ENCODE results near the gene TXLNG.
A peak's percentile ranks its signal among the peaks of the same experiment; 100 is the strongest.

Gene TXLNG
- long read RNA-seq, full-length matches to known transcripts, result 15 of 131 reads
- long read RNA-seq, partial matches to known transcripts, result 96 of 131 reads
- long read RNA-seq, other reads (novel, unspliced or antisense), result 20 of 131 reads

GRCh38 chrX:16786139-16786790 lies at the start of gene TXLNG:
TSS of gene TXLNG (plus strand) at chrX:16786466. CDS start at chrX:16786488, 22 bp downstream.
- H3K27ac ChIP-seq (replicated peaks), result peak within 1 kb of the TSS; percentile 81
- DNase-seq (ENCODE audit: low read depth in 1 of 2, low spot score in 1 of 2), result peak; percentile 96 to 98
- TF ChIP-seq SPI1 (IDR thresholded peaks at IDR 0.05; ENCODE audit: borderline replicate concordance, low read depth) (no peak), POLR2AphosphoS5 (IDR thresholded peaks at IDR 0.05; ENCODE audit: low read depth) (peak; percentile 71; the same call in 1 of the 2 replicates)
- no peaks in the 10 kb centered on the region for H3K27me3 ChIP-seq (ENCODE audit: insufficient read depth, poor library complexity, severe bottlenecking)
- peak within 1 kb of the TSS; percentile 69 for H3K4me3 ChIP-seq (replicated peaks; ENCODE audit: insufficient read depth, low read length)

- no peak for DNase-seq (ENCODE audit: low read depth in 1 of 2, low spot score in 1 of 2)
- TF ChIP-seq POLR2AphosphoS5 (IDR thresholded peaks at IDR 0.05; ENCODE audit: low read depth), result no peak
- TF ChIP-seq, protein P1, sequence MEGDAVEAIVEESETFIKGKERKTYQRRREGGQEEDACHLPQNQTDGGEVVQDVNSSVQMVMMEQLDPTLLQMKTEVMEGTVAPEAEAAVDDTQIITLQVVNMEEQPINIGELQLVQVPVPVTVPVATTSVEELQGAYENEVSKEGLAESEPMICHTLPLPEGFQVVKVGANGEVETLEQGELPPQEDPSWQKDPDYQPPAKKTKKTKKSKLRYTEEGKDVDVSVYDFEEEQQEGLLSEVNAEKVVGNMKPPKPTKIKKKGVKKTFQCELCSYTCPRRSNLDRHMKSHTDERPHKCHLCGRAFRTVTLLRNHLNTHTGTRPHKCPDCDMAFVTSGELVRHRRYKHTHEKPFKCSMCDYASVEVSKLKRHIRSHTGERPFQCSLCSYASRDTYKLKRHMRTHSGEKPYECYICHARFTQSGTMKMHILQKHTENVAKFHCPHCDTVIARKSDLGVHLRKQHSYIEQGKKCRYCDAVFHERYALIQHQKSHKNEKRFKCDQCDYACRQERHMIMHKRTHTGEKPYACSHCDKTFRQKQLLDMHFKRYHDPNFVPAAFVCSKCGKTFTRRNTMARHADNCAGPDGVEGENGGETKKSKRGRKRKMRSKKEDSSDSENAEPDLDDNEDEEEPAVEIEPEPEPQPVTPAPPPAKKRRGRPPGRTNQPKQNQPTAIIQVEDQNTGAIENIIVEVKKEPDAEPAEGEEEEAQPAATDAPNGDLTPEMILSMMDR (IDR thresholded peaks at IDR 0.05; ENCODE audit: insufficient read depth, low read length), result no peak
- TF ChIP-seq, protein P2, sequence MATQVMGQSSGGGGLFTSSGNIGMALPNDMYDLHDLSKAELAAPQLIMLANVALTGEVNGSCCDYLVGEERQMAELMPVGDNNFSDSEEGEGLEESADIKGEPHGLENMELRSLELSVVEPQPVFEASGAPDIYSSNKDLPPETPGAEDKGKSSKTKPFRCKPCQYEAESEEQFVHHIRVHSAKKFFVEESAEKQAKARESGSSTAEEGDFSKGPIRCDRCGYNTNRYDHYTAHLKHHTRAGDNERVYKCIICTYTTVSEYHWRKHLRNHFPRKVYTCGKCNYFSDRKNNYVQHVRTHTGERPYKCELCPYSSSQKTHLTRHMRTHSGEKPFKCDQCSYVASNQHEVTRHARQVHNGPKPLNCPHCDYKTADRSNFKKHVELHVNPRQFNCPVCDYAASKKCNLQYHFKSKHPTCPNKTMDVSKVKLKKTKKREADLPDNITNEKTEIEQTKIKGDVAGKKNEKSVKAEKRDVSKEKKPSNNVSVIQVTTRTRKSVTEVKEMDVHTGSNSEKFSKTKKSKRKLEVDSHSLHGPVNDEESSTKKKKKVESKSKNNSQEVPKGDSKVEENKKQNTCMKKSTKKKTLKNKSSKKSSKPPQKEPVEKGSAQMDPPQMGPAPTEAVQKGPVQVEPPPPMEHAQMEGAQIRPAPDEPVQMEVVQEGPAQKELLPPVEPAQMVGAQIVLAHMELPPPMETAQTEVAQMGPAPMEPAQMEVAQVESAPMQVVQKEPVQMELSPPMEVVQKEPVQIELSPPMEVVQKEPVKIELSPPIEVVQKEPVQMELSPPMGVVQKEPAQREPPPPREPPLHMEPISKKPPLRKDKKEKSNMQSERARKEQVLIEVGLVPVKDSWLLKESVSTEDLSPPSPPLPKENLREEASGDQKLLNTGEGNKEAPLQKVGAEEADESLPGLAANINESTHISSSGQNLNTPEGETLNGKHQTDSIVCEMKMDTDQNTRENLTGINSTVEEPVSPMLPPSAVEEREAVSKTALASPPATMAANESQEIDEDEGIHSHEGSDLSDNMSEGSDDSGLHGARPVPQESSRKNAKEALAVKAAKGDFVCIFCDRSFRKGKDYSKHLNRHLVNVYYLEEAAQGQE (IDR thresholded peaks at IDR 0.05; ENCODE audit: insufficient replicate concordance, low read depth), result no peak
- TF ChIP-seq SPI1 (IDR thresholded peaks at IDR 0.05; ENCODE audit: borderline replicate concordance, low read depth), result no peak
Observed at GRCh38 chrX:16737024-16737423, 49.2 kb upstream of the TXLNG start.

DNA sequence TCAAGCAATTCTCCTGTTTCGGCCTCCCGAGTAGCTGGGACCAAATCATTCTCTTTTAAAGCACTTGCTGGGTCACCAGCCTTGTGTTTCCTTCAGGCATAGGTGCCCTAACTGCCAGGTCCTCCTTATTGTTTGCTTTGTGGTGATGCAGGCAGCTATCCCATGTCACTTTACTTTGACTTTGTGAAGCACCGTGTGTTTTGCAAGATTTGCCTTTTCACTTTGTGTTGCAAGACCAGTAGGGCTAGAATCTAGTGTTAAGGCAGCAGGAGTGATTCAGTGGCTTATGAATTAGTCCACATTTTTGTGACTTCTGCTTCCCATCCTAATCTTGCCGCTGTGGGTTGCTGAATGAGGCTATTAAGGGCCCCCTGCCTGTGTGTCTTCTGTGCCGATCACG lies 46.7 kb upstream of the TXLNG start:
- Histone ChIP-seq H3K4me3 (replicated peaks; ENCODE audit: insufficient read depth, low read length) (no peak overlapping the region), H3K27ac (replicated peaks) (no peak overlapping the region), H3K27me3 (ENCODE audit: insufficient read depth, poor library complexity, severe bottlenecking) (no peaks in the 10 kb centered on the region)
- TF ChIP-seq, protein P1 (IDR thresholded peaks at IDR 0.05; ENCODE audit: insufficient read depth, low read length), result no peak
- no peak for TF ChIP-seq POLR2AphosphoS5 (IDR thresholded peaks at IDR 0.05; ENCODE audit: low read depth)
- TF ChIP-seq GABPA (IDR thresholded peaks at IDR 0.05; ENCODE audit: low read depth), result no peak
- TF ChIP-seq, protein P2 (IDR thresholded peaks at IDR 0.05; ENCODE audit: insufficient replicate concordance, low read depth), result no peak
- TF ChIP-seq SPI1 (IDR thresholded peaks at IDR 0.05; ENCODE audit: borderline replicate concordance, low read depth), result no peak
- peak; percentile 38 to 70 for DNase-seq (ENCODE audit: low read depth in 1 of 2, low spot score in 1 of 2)

More at GRCh38 chrX:16737024-16737423, 49.2 kb upstream of the TXLNG start:
- no peak overlapping the region for H3K4me3 ChIP-seq (replicated peaks; ENCODE audit: insufficient read depth, low read length)
- H3K27me3 ChIP-seq (ENCODE audit: insufficient read depth, poor library complexity, severe bottlenecking), result no peaks in the 10 kb centered on the region
- H3K27ac ChIP-seq (replicated peaks), result no peak overlapping the region

GRCh38 chrX:16743604-16744325 lies 42.5 kb upstream of the TXLNG start:
- Histone ChIP-seq H3K27me3 (ENCODE audit: insufficient read depth, poor library complexity, severe bottlenecking) (no peaks in the 10 kb centered on the region), H3K4me3 (replicated peaks; ENCODE audit: insufficient read depth, low read length) (no peak overlapping the region), H3K27ac (replicated peaks) (no peak overlapping the region)
- TF ChIP-seq, protein P2 (IDR thresholded peaks at IDR 0.05; ENCODE audit: insufficient replicate concordance, low read depth), result no peak
- TF ChIP-seq POLR2AphosphoS5 (IDR thresholded peaks at IDR 0.05; ENCODE audit: low read depth) (no peak), GABPA (IDR thresholded peaks at IDR 0.05; ENCODE audit: low read depth) (no peak), SPI1 (IDR thresholded peaks at IDR 0.05; ENCODE audit: borderline replicate concordance, low read depth) (no peak)
- TF ChIP-seq, protein P1 (IDR thresholded peaks at IDR 0.05; ENCODE audit: insufficient read depth, low read length), result no peak
- no peak for DNase-seq (ENCODE audit: low read depth in 1 of 2, low spot score in 1 of 2)

All from HL-60 (cell line).